Osteocyte (in vitro differentiated cells): ENCODE data around the gene CCDC190. TPM values are rescaled to one million over a fixed set of nuclear protein-coding genes. Genes with fewer than 3 reads are reported as not detected.
A peak's percentile ranks its signal among the peaks of the same experiment; 100 is the strongest.

Experiments used
- DNase-seq: peaks from one replicate; pipeline ENCODE4 v3.0.0; 2021; ENCODE audit warnings: mixed read lengths; ENCODE audit not compliant: unreplicated experiment; ENCODE audit errors: extremely low spot score
- H3K27ac Mint-ChIP-seq: one replicate; pipeline ENCODE4 v1.8.0; 2021; ENCODE audit warnings: mild to moderate bottlenecking, mixed read lengths; ENCODE audit not compliant: unreplicated experiment
- H3K27me3 Mint-ChIP-seq: one replicate; pipeline ENCODE4 v1.8.0; 2021; ENCODE audit warnings: mixed read lengths; ENCODE audit not compliant: unreplicated experiment
- H3K36me3 Mint-ChIP-seq: one replicate; pipeline ENCODE4 v1.8.0; 2021; ENCODE audit warnings: mixed read lengths; ENCODE audit not compliant: unreplicated experiment
- H3K4me1 Mint-ChIP-seq: one replicate; pipeline ENCODE4 v1.8.0; 2021; ENCODE audit warnings: mixed read lengths; ENCODE audit not compliant: unreplicated experiment
- H3K4me3 Mint-ChIP-seq: one replicate; pipeline ENCODE4 v1.8.0; 2021; ENCODE audit warnings: mild to moderate bottlenecking, moderate library complexity, mixed read lengths; ENCODE audit not compliant: unreplicated experiment
- H3K9me3 Mint-ChIP-seq: one replicate; pipeline ENCODE4 v1.8.0; 2021; ENCODE audit warnings: mixed read lengths; ENCODE audit not compliant: unreplicated experiment
- CTCF ChIP-seq: fragments of 200-600 bp; sonication (generic); IDR thresholded peaks from 2 replicates; pipeline ENCODE4 v1.5.0; 2021; ENCODE audit warnings: antibody characterized with exemption, mild to moderate bottlenecking, moderate library complexity
- long read RNA-seq: library from polyadenylated mRNA; unstranded; transcript quantifications from one replicate; pipeline ENCODE4 v2.0.0, GENCODE V29; 2021
- total RNA-seq: library from RNA; stranded (reverse); gene quantifications from 2 replicates; pipeline ENCODE4 v1.2.1, GENCODE V29; 2021

Gene CCDC190
- total RNA-seq: 1.1 and 1.8 TPM in 2 replicates
- long read RNA-seq, partial matches to known transcripts: 0 of 2 reads
- long read RNA-seq, other reads (novel, unspliced or antisense): 2 of 2 reads

- Mint-ChIP-seq H3K27me3 (no peaks in the 10 kb centered on the region), H3K36me3 (peaks cover 3% of the 10 kb centered on the region), H3K4me1 (peaks cover 58% of the 10 kb centered on the region), H3K27ac (peak within 1 kb of the TSS; percentile 82), H3K9me3 (peaks cover 4% of the 10 kb centered on the region), H3K4me3 (no peak within 1 kb of the TSS)
- DNase-seq: no peak
- TF ChIP-seq CTCF: no peak
Measured at GRCh38 chr1:162861101-162861500, at the start of gene CCDC190. CCDC190 (minus strand) TSS chr1:162861175; CDS start chr1:162859646, 1,529 bp downstream.

GRCh38 chr1:162910161-162910560, 49.2 kb upstream of the CCDC190 start:
- H3K9me3 Mint-ChIP-seq: peaks cover 18% of the 10 kb centered on the region
- H3K27me3 Mint-ChIP-seq: no peaks in the 10 kb centered on the region
- TF ChIP-seq CTCF: no peak
- no peak overlapping the region for H3K4me3 Mint-ChIP-seq
- peaks cover 11% of the 10 kb centered on the region for H3K36me3 Mint-ChIP-seq
- H3K27ac Mint-ChIP-seq: peak overlapping the region; percentile 89
- DNase-seq: no peak
- H3K4me1 Mint-ChIP-seq: peaks cover 42% of the 10 kb centered on the region

- Mint-ChIP-seq H3K27ac (peak overlapping the region; percentile 89), H3K36me3 (peaks cover 11% of the 10 kb centered on the region), H3K4me1 (peaks cover 55% of the 10 kb centered on the region), H3K27me3 (no peaks in the 10 kb centered on the region), H3K4me3 (no peak overlapping the region), H3K9me3 (peaks cover 13% of the 10 kb centered on the region)
- no peak for TF ChIP-seq CTCF
- DNase-seq: no peak
Measured at GRCh38 chr1:162908780-162909179, 47.8 kb upstream of the CCDC190 start.

- Mint-ChIP-seq H3K4me1 (peaks cover 59% of the 10 kb centered on the region), H3K27ac (peak overlapping the region; percentile 89), H3K4me3 (no peak overlapping the region), H3K9me3 (peaks cover 13% of the 10 kb centered on the region), H3K36me3 (peaks cover 11% of the 10 kb centered on the region), H3K27me3 (no peaks in the 10 kb centered on the region)
- no peak for DNase-seq
- TF ChIP-seq CTCF: no peak
Measured at GRCh38 chr1:162908236-162908635, 47.3 kb upstream of the CCDC190 start.

GRCh38 chr1:162906485-162906884, 45.5 kb upstream of the CCDC190 start:
- peaks cover 5% of the 10 kb centered on the region for H3K9me3 Mint-ChIP-seq
- no peak for DNase-seq
- peaks cover 67% of the 10 kb centered on the region for H3K4me1 Mint-ChIP-seq
- H3K27ac Mint-ChIP-seq: peak overlapping the region; percentile 82
- no peaks in the 10 kb centered on the region for H3K27me3 Mint-ChIP-seq
- H3K36me3 Mint-ChIP-seq: peaks cover 2% of the 10 kb centered on the region
- no peak overlapping the region for H3K4me3 Mint-ChIP-seq
- no peak for TF ChIP-seq CTCF
